GM08714 (cell line): ENCODE data around the gene SNX7.

ENCODE experiments used
- H3K4me3 ChIP-seq: fragments of 200-500 bp; sonication (Bioruptor generic); 2 replicates; pipeline ENCODE4 v1.5.1; 2014; ENCODE audit warnings: mild to moderate bottlenecking, low read length, inconsistent platforms
- ZNF274 ChIP-seq: IDR thresholded peaks from 2 replicates; pipeline ENCODE4 v1.6.1; 2012; ENCODE audit warnings: mild to moderate bottlenecking, low read depth, low read length

The SNX7 gene

GRCh38 chr1:98707556-98707955 is 46.0 kb downstream of the SNX7 start:
- TF ChIP-seq ZNF274 = no peak
- no peak overlapping the region for H3K4me3 ChIP-seq

GRCh38 chr1:98709906-98710305 is 48.4 kb downstream of the SNX7 start:
- H3K4me3 ChIP-seq = no peak overlapping the region
- no peak for TF ChIP-seq ZNF274

DNA sequence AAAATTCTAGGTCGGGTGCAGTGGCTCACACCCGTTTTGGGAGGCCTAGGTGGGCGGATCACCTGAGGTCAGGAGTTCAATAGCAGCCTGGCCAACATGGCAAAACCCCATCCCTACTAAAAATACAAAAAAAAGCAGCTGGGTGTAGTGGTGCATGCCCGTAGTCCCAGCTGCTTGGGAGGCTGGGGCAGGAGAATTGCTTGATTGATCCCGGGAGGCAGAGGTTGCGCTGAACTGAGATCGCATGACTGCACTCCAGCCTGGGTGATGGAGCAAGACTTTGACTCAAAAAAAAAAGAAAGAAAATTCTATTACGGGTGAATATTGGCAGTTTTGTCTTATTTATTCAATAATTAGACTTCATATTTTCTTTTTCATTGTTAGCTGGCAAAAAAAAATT is 62.1 kb downstream of the SNX7 start:
- no peak overlapping the region for H3K4me3 ChIP-seq
- no peak for TF ChIP-seq ZNF274

- no peak for TF ChIP-seq ZNF274
- H3K4me3 ChIP-seq = no peak overlapping the region
Measured at GRCh38 chr1:98732985-98733781, 71.7 kb downstream of the SNX7 start.

GRCh38 chr1:98733782-98734112 is 72.2 kb downstream of the SNX7 start:
- no peak for TF ChIP-seq ZNF274
- H3K4me3 ChIP-seq = no peak overlapping the region

DNA sequence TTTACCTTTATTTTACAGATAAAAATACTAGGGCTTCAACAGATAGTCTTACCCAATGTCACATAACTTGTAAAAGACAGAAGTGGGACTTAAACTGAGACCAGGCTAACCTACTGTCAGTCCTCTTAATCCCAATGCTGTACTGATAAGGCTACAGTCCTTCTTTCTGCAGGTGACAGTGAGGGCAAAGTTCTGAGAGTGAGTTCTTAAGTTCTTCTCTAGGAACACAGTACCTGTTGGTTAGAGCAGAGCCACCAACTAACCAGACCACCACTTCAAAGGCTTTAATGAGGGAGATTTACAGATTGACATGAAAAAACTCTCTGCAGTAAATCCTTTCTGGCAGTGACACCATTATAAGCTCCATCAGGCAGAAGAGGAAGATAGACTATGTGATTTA is 74.2 kb downstream of the SNX7 start:
- TF ChIP-seq ZNF274 = no peak

GRCh38 chr1:98737835-98738234 is 76.3 kb downstream of the SNX7 start:
- no peak overlapping the region for H3K4me3 ChIP-seq
- TF ChIP-seq ZNF274 = no peak

More for the DNA sequence above, 74.2 kb downstream of the SNX7 start:
- H3K4me3 ChIP-seq = no peak overlapping the region

- TF ChIP-seq ZNF274 = no peak
- no peak overlapping the region for H3K4me3 ChIP-seq
Measured at GRCh38 chr1:98739762-98740161, 78.2 kb downstream of the SNX7 start.

DNA sequence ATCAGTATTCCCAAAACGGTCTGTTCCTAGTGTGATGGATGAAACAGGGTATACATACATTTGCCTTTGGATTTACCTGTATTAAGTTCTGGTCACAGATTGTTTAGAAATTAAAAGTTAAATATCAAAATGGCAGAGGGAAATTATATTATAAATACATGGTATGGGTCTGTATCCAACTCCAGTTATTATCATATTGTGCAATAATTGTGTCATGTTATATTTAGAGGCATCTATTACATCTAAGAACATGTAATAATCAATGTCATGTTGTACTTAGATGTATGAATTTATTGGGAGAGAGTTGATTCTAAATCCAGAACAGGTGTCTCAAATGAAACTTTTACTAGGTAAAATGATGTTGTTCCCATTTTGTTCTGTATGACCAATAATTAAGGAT is 79.6 kb downstream of the SNX7 start:
- TF ChIP-seq ZNF274 = no peak
- H3K4me3 ChIP-seq = no peak overlapping the region

GRCh38 chr1:98749152-98749756 is 87.7 kb downstream of the SNX7 start:
- no peak overlapping the region for H3K4me3 ChIP-seq
- no peak for TF ChIP-seq ZNF274

- no peak for TF ChIP-seq ZNF274
- H3K4me3 ChIP-seq = no peak overlapping the region
Measured at GRCh38 chr1:98754176-98754575, 92.7 kb downstream of the SNX7 start.

DNA sequence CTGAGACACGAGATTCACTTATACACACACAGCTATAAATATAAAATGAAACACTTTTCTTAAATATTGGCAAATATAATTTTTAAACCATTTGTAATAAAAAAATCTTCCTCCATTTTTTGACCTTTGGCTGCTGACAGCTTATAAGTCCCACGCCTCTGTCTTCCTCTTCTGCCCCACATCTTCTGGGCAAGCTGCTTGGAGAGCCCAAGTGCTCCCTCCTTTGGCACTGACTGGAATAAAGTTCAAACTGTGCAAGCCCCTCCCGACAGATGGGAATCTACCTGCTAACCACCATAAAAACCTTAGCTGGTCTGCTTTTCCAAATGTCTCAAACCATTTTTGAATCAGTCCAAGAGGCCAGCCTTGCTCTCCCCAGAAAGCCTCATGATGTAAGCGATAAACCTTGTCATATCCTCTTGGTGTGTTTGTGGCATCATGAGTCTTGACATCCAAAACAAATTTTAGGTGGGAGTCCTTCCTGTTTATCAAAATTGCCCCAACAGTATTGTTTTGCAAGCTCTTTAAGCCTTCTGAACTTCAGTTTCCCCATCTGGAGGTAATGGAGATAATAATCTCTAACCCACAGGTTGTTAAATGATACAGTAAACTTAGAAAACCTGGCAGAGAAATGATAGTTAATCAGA is 99.8 kb downstream of the SNX7 start:
- no peak overlapping the region for H3K4me3 ChIP-seq
- no peak for TF ChIP-seq ZNF274

- no peak overlapping the region for H3K4me3 ChIP-seq
- no peak for TF ChIP-seq ZNF274
Measured at GRCh38 chr1:98763488-98764150, 102.1 kb downstream of the SNX7 start.

GRCh38 chr1:98764485-98764884 is 103.0 kb downstream of the SNX7 start:
- TF ChIP-seq ZNF274 = no peak
- H3K4me3 ChIP-seq = no peak overlapping the region

DNA sequence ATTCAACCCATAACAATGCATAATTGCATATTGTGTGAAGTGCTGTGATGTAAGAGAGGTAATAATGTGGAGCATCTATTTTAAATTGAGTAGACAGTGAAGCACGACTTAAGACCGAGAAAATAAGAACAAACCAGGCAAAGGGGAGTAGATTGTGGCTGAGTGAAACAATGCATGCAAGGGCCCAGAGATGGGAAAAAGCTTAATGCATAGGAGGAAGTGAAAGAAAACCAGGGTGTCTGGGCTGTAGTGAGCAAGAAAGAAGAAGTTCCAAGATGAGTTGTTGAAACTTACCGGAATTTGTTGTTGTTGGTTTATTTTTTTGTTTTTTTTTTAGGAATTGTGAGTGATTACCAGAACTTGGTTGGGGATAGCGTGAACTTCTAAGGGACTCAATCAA is 104.7 kb downstream of the SNX7 start:
- H3K4me3 ChIP-seq = no peak overlapping the region
- TF ChIP-seq ZNF274 = no peak
